Omental fat pad (tissue), 4 donors: ENCODE results near the gene NUP210L. TPM values are rescaled to one million over a fixed set of nuclear protein-coding genes. Genes with fewer than 3 reads are reported as not detected.
"Not testable (repeated sequence)": the region's sequence is repeated elsewhere in the genome, so short reads cannot be mapped to it uniquely, and the experiment has no call there.

Experiments used
- ATAC-seq: fragments of 150-250 bp; one replicate; pipeline ENCODE4 v1.9.1; 2016; ENCODE audit warnings: mild to moderate bottlenecking, moderate library complexity; ENCODE audit not compliant: low FRiP score
- DNase-seq: peaks from one replicate; pipeline ENCODE4 v3.0.0-alpha.2; 2019; ENCODE audit warnings: low spot score
- total RNA-seq, 4 donors: library from RNA; depleted of rRNA; stranded (reverse); fragments of >200 nt; gene quantifications; one replicate each; pipeline ENCODE4 v1.1.0, GENCODE V29; 2016
- TF ChIP-seq, protein P1 (sequence below), 3 donors: fragments of 450-650 bp; IDR thresholded peaks; one replicate each; pipeline ENCODE4 v1.5.1; 2016 to 2017; ENCODE audit warnings: antibody characterized with exemption in 3 of 3, mild to moderate bottlenecking in 3 of 3, moderate library complexity in 2 of 3

NUP210L gene
- total RNA-seq, 4 donors from 2014 or later = 0.06 to 0.12 (median 0.09) TPM; not detected in 1

DNA sequence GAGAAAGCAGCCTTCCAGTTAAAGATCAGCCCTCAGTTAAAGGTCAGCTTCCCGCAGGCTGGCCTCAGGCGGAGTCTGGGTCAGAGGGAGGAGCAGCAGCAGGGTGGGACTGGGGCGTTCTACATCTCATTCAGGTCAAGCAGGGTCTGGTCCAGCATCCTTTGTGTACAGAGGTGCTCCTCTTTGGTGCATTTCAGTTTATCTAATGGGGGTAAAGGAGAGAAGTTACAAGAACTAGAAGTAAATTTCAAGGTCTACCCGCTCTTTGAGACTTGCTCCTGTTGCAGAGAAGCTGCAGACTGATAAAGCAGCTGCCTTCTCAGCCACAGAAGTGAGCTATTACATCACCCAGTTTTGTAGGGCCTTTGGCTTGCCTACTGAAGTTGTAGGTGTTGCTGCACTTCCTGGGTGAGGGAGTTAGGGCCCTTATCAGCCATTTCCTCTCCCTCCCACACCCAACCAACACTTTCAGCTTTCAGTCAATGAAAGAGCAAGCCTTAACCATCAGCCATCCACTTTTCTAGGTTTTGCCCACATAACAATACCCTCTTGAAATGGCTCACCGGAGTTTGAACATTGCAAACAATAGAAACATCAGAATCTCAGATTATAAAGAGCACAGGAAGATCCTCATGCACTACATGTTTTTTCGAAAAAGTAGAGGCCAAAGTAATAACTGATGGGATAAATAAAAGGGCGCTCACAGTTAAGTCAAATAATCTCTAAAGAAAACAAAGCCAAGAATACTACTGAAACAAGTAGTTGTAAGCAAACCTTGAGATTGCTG, 2.8 kb upstream of the NUP210L start:
- TF ChIP-seq, protein P1, sequence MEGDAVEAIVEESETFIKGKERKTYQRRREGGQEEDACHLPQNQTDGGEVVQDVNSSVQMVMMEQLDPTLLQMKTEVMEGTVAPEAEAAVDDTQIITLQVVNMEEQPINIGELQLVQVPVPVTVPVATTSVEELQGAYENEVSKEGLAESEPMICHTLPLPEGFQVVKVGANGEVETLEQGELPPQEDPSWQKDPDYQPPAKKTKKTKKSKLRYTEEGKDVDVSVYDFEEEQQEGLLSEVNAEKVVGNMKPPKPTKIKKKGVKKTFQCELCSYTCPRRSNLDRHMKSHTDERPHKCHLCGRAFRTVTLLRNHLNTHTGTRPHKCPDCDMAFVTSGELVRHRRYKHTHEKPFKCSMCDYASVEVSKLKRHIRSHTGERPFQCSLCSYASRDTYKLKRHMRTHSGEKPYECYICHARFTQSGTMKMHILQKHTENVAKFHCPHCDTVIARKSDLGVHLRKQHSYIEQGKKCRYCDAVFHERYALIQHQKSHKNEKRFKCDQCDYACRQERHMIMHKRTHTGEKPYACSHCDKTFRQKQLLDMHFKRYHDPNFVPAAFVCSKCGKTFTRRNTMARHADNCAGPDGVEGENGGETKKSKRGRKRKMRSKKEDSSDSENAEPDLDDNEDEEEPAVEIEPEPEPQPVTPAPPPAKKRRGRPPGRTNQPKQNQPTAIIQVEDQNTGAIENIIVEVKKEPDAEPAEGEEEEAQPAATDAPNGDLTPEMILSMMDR (IDR thresholded peaks at IDR 0.05) = no peak
- DNase-seq (no peak), ATAC-seq (peak; percentile 57)

- DNase-seq = no peak
- TF ChIP-seq, protein P1 (IDR thresholded peaks at IDR 0.05) = no peak
- peak; percentile 73 for ATAC-seq
Observed at GRCh38 chr1:154155251-154155650, 378 bp upstream of the NUP210L start.

DNA sequence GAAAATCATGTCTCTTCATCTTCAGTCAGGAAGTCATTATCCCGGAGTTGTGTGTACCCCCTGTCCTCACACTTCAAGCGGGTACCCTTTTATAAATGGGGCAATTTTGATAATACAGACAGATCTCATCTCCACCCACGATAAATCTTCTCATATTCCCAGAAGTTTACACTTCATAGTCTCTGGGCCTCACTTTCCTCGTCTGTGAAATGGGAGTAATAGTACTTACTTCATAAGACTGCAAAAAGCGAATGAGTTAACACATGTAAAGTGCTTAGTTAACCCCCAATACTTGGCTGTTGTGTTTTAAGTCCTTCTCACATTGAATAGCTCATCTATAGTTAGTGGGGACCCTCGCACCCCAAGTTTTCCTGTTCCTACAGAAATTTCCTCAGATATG, 820 bp downstream of the NUP210L start:
- ATAC-seq = no peak
- DNase-seq = no peak
- TF ChIP-seq, protein P1 (IDR thresholded peaks at IDR 0.05) = no peak

GRCh38 chr1:154151311-154151710, 3.6 kb downstream of the NUP210L start:
- DNase-seq = no peak
- TF ChIP-seq, protein P1 (IDR thresholded peaks at IDR 0.05) = no peak
- ATAC-seq = peak; percentile 63

DNA sequence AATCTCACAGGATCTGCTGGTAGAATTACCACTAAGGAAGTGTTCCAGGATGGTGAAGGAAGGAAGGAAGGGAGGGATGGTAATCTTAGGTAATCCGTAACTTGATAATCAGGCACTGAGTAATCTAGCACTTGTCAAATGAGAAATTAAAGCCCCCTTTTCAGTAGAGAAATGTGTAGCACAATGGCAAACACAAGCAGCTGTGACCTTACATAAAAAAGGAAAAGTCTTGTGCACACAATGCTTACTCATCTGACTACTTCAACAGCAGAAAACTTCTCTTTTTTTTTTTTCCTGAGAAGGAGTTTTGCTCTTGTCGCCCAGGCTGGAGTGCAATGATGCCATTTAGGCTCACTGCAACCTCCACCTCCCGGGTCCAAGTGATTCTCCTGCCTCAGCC, 6.1 kb downstream of the NUP210L start:
- ATAC-seq = no peak
- TF ChIP-seq, protein P1 (IDR thresholded peaks at IDR 0.05) = no peak
- DNase-seq = no peak

- not testable (repeated sequence) for DNase-seq, ATAC-seq
Observed at GRCh38 chr1:154147505-154147904, 7.4 kb downstream of the NUP210L start.

- no peak for ATAC-seq
- no peak for DNase-seq
- TF ChIP-seq, protein P1 (IDR thresholded peaks at IDR 0.05) = no peak
Observed at GRCh38 chr1:154145986-154146385, 8.9 kb downstream of the NUP210L start.
